GM12873 (cell line): ENCODE results near the gene MYL9.

Experiments used
- CTCF ChIP-seq: IDR thresholded peaks from 2 replicates; pipeline ENCODE4 v1.5.1; 2012; ENCODE audit warnings: low read depth, mild to moderate bottlenecking, moderate library complexity, low read length, control low read depth; ENCODE audit not compliant: insufficient read depth; ENCODE audit errors: missing control alignments

The MYL9 gene

DNA sequence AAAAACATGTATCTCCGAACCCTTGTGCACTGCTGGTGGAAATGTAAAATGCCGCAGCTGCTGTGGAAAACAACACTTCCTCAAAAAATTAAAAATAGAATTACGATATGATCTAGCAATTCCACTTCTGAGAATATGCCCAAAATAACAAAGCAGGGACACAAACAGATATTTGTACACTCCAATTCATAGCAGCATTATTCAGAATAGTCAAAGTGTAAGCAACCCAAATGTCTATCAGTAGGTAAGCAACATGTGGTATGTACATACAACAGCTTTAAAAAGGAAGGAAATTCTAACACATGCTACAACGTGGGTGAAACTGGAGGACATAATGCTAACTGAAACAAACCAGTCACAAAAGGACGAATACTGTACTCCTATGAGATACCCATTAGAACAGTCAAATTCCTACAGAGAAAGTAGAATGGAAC is 58.6 kb downstream of the MYL9 start:
- TF ChIP-seq CTCF = no peak
